ENCODE measurements around the gene BLZF1. TPM values are rescaled to one million over a fixed set of nuclear protein-coding genes. Genes with fewer than 3 reads are reported as not detected.

Gene BLZF1
- total and polyA plus RNA-seq, 8 donors, result 8.2 to 35.8 (median 10.7) TPM

DNA sequence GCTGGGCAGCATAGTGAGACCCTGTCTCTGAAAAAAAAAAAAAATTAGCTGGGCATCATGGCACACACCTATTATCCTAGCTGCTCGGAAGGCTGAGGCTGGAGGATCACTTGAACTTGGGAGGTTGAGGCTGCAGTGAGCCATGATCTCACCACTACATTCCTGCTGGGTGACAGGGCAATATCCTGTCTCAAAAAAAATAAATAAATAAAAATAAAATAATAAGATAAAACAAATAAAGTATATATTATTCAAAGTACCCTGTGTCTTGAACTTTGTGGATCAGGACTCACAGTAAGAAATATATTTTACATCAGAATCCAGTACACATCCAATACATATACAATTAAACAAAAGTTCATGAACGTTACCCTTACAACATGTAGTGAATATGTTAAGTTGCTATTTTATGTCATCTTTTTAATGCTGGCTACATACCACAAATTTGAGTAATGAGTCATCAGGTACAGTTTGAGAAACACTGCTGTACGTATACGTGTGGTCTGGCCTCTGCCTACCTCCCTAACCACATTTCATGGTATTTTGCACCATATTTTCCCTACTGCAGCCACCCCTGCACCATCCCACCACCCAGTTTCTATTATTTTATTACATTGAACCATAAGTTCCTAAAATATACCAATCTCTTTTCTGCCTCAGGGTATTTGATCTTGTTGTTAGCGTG lies 4.8 kb upstream of the BLZF1 start:
- WGBS, 5 donors, result 73 to 93% (median 83%) methylated on average over 5 of the region's 5 CpGs
- no peak overlapping the region for H3K4me3 ChIP-seq
- no peak overlapping the region for H3K27ac ChIP-seq
- DNase-seq, result no peak
- H3K27me3 ChIP-seq, result no peaks in the 10 kb centered on the region
- no peaks in the 10 kb centered on the region for H3K36me3 ChIP-seq
- TF ChIP-seq, protein P1, sequence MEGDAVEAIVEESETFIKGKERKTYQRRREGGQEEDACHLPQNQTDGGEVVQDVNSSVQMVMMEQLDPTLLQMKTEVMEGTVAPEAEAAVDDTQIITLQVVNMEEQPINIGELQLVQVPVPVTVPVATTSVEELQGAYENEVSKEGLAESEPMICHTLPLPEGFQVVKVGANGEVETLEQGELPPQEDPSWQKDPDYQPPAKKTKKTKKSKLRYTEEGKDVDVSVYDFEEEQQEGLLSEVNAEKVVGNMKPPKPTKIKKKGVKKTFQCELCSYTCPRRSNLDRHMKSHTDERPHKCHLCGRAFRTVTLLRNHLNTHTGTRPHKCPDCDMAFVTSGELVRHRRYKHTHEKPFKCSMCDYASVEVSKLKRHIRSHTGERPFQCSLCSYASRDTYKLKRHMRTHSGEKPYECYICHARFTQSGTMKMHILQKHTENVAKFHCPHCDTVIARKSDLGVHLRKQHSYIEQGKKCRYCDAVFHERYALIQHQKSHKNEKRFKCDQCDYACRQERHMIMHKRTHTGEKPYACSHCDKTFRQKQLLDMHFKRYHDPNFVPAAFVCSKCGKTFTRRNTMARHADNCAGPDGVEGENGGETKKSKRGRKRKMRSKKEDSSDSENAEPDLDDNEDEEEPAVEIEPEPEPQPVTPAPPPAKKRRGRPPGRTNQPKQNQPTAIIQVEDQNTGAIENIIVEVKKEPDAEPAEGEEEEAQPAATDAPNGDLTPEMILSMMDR (IDR thresholded peaks at IDR 0.05), result no peak
- no peak for TF ChIP-seq POLR2AphosphoS5 (IDR thresholded peaks at IDR 0.05)
- no peak for TF ChIP-seq EP300 (IDR thresholded peaks at IDR 0.05)
- TF ChIP-seq POLR2A (IDR thresholded peaks at IDR 0.05), result no peak
- H3K9me3 ChIP-seq, result no peaks in the 10 kb centered on the region
- H3K4me1 ChIP-seq, result peaks cover 5 to 13% (median 10%) of the 10 kb centered on the region in 4 donors
- intact Hi-C loops (cut with DNase I; ENCODE audit: low total_unique reads), result no loop called here

DNA sequence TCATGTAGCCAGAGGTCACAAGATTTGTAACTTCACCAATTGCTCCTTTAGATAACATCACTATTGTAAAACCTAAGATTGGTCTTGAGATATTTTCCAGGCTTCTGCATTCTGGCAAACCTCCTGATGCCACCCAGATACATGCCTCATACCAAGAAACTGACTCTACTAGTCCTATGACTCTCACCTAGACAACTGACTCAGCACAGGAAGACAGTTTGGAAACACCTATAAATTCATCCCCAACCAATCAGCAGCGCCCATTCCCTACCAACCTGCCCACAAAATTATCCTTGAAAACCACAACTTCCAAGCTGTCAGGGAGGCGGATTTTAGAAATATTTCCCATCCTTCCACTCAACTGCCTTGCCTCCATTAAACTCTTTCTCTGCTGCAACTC lies 3.0 kb upstream of the BLZF1 start:
- no peak overlapping the region for H3K4me3 ChIP-seq
- intact Hi-C loops (cut with DNase I; ENCODE audit: low total_unique reads), result no loop called here
- 89 to 98% (median 97%) methylated on average over 2 of the region's 2 CpGs for WGBS, 5 donors
- DNase-seq, result no peak
- no peaks in the 10 kb centered on the region for H3K9me3 ChIP-seq
- H3K4me1 ChIP-seq, result peaks cover 14 to 28% (median 25%) of the 10 kb centered on the region in 4 donors
- H3K27ac ChIP-seq, result no peak overlapping the region
- no peaks in the 10 kb centered on the region for H3K27me3 ChIP-seq
- no peak for TF ChIP-seq POLR2A (IDR thresholded peaks at IDR 0.05)
- TF ChIP-seq POLR2AphosphoS5 (IDR thresholded peaks at IDR 0.05), result no peak
- TF ChIP-seq, protein P1 (IDR thresholded peaks at IDR 0.05), result no peak
- H3K36me3 ChIP-seq, result peaks cover under 1 to 4% (median 3%) of the 10 kb centered on the region in 4 donors

DNA sequence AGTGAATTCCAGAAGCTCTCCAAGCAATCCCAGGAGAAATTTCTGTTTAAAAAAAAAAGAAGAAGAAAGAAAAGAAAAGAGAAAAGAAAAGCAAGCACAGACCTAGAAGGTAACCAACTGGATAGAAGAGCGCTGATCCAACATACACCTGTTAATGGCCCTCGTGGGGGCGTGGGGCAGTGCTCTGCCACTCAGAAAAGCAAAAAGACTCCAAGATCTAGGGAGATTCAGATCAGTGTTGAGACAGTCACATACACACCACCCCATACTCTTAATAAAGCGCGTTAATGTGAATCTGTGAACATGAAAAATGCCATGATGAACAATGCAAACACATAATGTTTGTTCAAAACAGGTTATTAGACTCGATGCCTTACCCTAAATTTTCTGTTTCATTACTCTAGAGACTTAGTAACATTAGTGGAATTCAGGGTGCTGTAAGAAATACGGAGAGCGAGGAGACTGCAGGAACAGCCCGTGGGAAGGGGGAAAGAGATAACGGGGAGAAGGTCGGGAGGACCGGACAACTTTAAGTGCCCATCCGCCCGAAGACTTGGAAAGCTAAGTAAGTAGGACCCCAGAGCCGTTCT lies 804 bp upstream of the BLZF1 start:
- peak in 1 of 2 donors; percentile 25 for DNase-seq
- peak overlapping the region; percentile 25 to 89 (median 86) for H3K27ac ChIP-seq

DNA sequence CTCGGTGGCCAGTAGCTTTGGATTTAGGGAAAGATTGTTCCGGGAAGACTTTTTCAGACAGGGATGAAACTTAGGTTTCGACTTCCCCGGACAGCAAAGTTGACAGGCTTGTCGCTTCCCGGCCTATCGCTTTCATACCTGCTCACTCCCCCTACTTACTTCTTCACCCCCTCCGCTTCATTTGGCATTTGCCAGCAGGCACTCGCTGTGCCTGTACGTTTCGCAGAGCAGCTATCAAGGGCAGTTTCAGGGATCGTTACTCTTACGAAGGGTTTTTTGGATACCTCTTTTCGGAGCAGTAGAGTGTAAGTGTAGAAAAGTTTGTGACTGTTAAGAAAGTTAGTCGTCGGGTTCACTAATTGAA lies 393 bp downstream of the BLZF1 start:
- no peaks in the 10 kb centered on the region for H3K27me3 ChIP-seq
- intact Hi-C loops (cut with DNase I; ENCODE audit: low total_unique reads), result no loop called here

More for the DNA sequence above, 804 bp upstream of the BLZF1 start:
- WGBS, 5 donors, result 6 to 9% (median 7%) methylated on average over 15 of the region's 15 CpGs
- intact Hi-C loops (cut with DNase I; ENCODE audit: low total_unique reads), result no loop called here
- Histone ChIP-seq H3K4me3 (peak overlapping the region; percentile 51 to 85 (median 64)), H3K9me3 (no peaks in the 10 kb centered on the region), H3K27me3 (no peaks in the 10 kb centered on the region), H3K36me3 (peaks cover 4 to 25% (median 12%) of the 10 kb centered on the region in 4 donors), H3K4me1 (peaks cover 14 to 43% (median 29%) of the 10 kb centered on the region in 4 donors)
- TF ChIP-seq POLR2A (IDR thresholded peaks at IDR 0.05) (no peak), POLR2AphosphoS5 (IDR thresholded peaks at IDR 0.05) (no peak), EP300 (IDR thresholded peaks at IDR 0.05) (no peak)
- TF ChIP-seq, protein P1 (IDR thresholded peaks at IDR 0.05), result no peak

More for the DNA sequence above, 393 bp downstream of the BLZF1 start:
- peaks cover 14 to 45% (median 29%) of the 10 kb centered on the region in 4 donors for H3K4me1 ChIP-seq
- peak overlapping the region; percentile 50 to 89 (median 86) for H3K27ac ChIP-seq
- 0% methylated on average over 16 of the region's 16 CpGs for WGBS, 5 donors
- H3K4me3 ChIP-seq, result peak overlapping the region; percentile 51 to 85 (median 64)
- H3K9me3 ChIP-seq, result no peaks in the 10 kb centered on the region
- peak; percentile 26 to 54 for DNase-seq
- TF ChIP-seq POLR2AphosphoS5 (IDR thresholded peaks at IDR 0.05) (no peak), POLR2A (IDR thresholded peaks at IDR 0.05) (no peak), EP300 (IDR thresholded peaks at IDR 0.05) (no peak)
- TF ChIP-seq, protein P1 (IDR thresholded peaks at IDR 0.05), result no peak
- peaks cover 4 to 37% (median 23%) of the 10 kb centered on the region in 4 donors for H3K36me3 ChIP-seq
